HS-5 (cell line): Measurements from ENCODE around the gene CYP2R1.

Experiments used
- DNase-seq: peaks from one replicate; pipeline ENCODE4 v3.0.0-alpha.2; 2012; ENCODE audit warnings: low read depth

The CYP2R1 gene

GRCh38 chr11:14892036-14892556, at the start of gene CYP2R1:
TSS of gene CYP2R1 (minus strand) at chr11:14892231. CDS start at chr11:14892205, 26 bp downstream.
- DNase-seq: peak; percentile 91

GRCh38 chr11:14938936-14939335, 46.9 kb upstream of the CYP2R1 start:
- no peak for DNase-seq

GRCh38 chr11:14934641-14935351, 42.8 kb upstream of the CYP2R1 start:
- DNase-seq: no peak

GRCh38 chr11:14932447-14932846, 40.4 kb upstream of the CYP2R1 start:
- DNase-seq: no peak

GRCh38 chr11:14930369-14930768, 38.3 kb upstream of the CYP2R1 start:
- DNase-seq: no peak

- no peak for DNase-seq
Observed at GRCh38 chr11:14927146-14927545, 35.1 kb upstream of the CYP2R1 start.

GRCh38 chr11:14924318-14924717, 32.3 kb upstream of the CYP2R1 start:
- DNase-seq: no peak

GRCh38 chr11:14916403-14916802, 24.4 kb upstream of the CYP2R1 start:
- DNase-seq: no peak

- DNase-seq: no peak
Observed at GRCh38 chr11:14914536-14914935, 22.5 kb upstream of the CYP2R1 start.

GRCh38 chr11:14908214-14908880, 16.3 kb upstream of the CYP2R1 start:
- DNase-seq: no peak

GRCh38 chr11:14907411-14908213, 15.6 kb upstream of the CYP2R1 start:
- DNase-seq: no peak

- no peak for DNase-seq
Observed at GRCh38 chr11:14906993-14907392, 15.0 kb upstream of the CYP2R1 start.

GRCh38 chr11:14906578-14906977, 14.5 kb upstream of the CYP2R1 start:
- no peak for DNase-seq

- no peak for DNase-seq
Observed at GRCh38 chr11:14905104-14906033, 13.3 kb upstream of the CYP2R1 start.

GRCh38 chr11:14904745-14905103, 12.7 kb upstream of the CYP2R1 start:
- no peak for DNase-seq

GRCh38 chr11:14902650-14903350, 10.8 kb upstream of the CYP2R1 start:
- DNase-seq: no peak

GRCh38 chr11:14898906-14899305, 6.9 kb upstream of the CYP2R1 start:
- no peak for DNase-seq

- DNase-seq: no peak
Observed at GRCh38 chr11:14898355-14898754, 6.3 kb upstream of the CYP2R1 start.

GRCh38 chr11:14894657-14895598, 2.9 kb upstream of the CYP2R1 start:
- no peak for DNase-seq

GRCh38 chr11:14892577-14892976, 546 bp upstream of the CYP2R1 start:
- no peak for DNase-seq
